K562 (cell line): Measurements from ENCODE around the gene COL1A1. TPM values are rescaled to one million over a fixed set of nuclear protein-coding genes. Genes with fewer than 3 reads are reported as not detected.
A peak's percentile ranks its signal among the peaks of the same experiment; 100 is the strongest.

Experiments
- CEBPZ ChIP-seq: fragments of 150-350 bp; IDR thresholded peaks from 2 replicates; pipeline ENCODE4 v1.6.1; 2014; ENCODE audit warnings: low read depth, mild to moderate bottlenecking, low read length, borderline replicate concordance
- CREM ChIP-seq: IDR thresholded peaks from 2 replicates; pipeline ENCODE4 v1.6.1; 2014; ENCODE audit warnings: antibody characterized with exemption, low read depth
- E2F1 ChIP-seq: sonication (generic); formaldehyde crosslinking; IDR thresholded peaks from 2 replicates; pipeline ENCODE4 v1.8.1; 2023; ENCODE audit warnings: mild to moderate bottlenecking, missing genetic modification reagents, moderate library complexity
- GATAD2B ChIP-seq: fragments of 450-650 bp; IDR thresholded peaks from 2 replicates; pipeline ENCODE4 v1.6.1; 2017; ENCODE audit warnings: mild to moderate bottlenecking, borderline replicate concordance
- HLTF ChIP-seq: fragments of 450-650 bp; IDR thresholded peaks from 2 replicates; pipeline ENCODE4 v1.6.1; 2016
- HMG20B ChIP-seq: fragments of 250-450 bp; sonication (Bioruptor Pico); IDR thresholded peaks from 2 replicates; pipeline ENCODE4 v1.5.0; 2021; ENCODE audit warnings: mild to moderate bottlenecking
- MAFF ChIP-seq: IDR thresholded peaks from 2 replicates; pipeline ENCODE4 v1.6.1; 2012; ENCODE audit warnings: low read length, improper control_type of control experiment
- MAX ChIP-seq: sonication (generic); formaldehyde crosslinking; IDR thresholded peaks from 2 replicates; pipeline ENCODE4 v1.9.0; 2022; ENCODE audit warnings: mild to moderate bottlenecking, missing genetic modification reagents
- MEF2D ChIP-seq: conservative IDR thresholded peaks from 2 replicates; pipeline ENCODE4 v1.6.1; 2016; ENCODE audit warnings: low read depth, missing genetic modification characterization, missing compliant biosample characterization
- MYC ChIP-seq, 2 experiments: fragments of 250-450 bp in 1 of 2; sonication (Bioruptor Pico) in 1 of 2; IDR thresholded peaks; 2 replicates each; pipeline versions ENCODE4 v1.5.1 to v1.6.1; 2012 to 2021; ENCODE audit warnings: low read depth in 2 of 2, borderline replicate concordance in 1 of 2, improper control_type of control experiment in 1 of 2, low read length in 1 of 2, mild to moderate bottlenecking in 1 of 2, moderate library complexity in 1 of 2
- NR2C1 ChIP-seq, 2 experiments: fragments of 450-650 bp; IDR thresholded peaks; 2 replicates each; pipeline ENCODE4 v1.6.1; 2017; ENCODE audit warnings: mild to moderate bottlenecking in 2 of 2, antibody characterized with exemption in 1 of 2, inconsistent platforms in 1 of 2, missing compliant biosample characterization in 1 of 2, missing genetic modification characterization in 1 of 2
- PHB ChIP-seq: fragments of 250-450 bp; sonication (Bioruptor Pico); IDR thresholded peaks from 2 replicates; pipeline ENCODE4 v1.5.0; 2021
- RUNX1 ChIP-seq: sonication (generic); IDR thresholded peaks from 2 replicates; pipeline ENCODE4 v1.6.1; 2016; ENCODE audit warnings: antibody characterized with exemption, low read depth
- SMARCE1 ChIP-seq: fragments of 450-650 bp; IDR thresholded peaks from 2 replicates; pipeline ENCODE4 v1.7.1; 2016; ENCODE audit warnings: mild to moderate bottlenecking
- SP2 ChIP-seq: IDR thresholded peaks from 2 replicates; pipeline ENCODE4 v1.6.1; 2011; ENCODE audit warnings: mild to moderate bottlenecking, low read depth, low read length, moderate library complexity; ENCODE audit not compliant: poor library complexity, severe bottlenecking; ENCODE audit errors: extremely low read depth
- XRCC5 ChIP-seq: fragments of 200-400 bp; formaldehyde crosslinking; IDR thresholded peaks from 2 replicates; pipeline ENCODE4 v1.6.1; 2017; ENCODE audit warnings: low read depth, mild to moderate bottlenecking, low read length
- ZC3H11A ChIP-seq: IDR thresholded peaks from 2 replicates; pipeline ENCODE4 v1.6.1; 2012; ENCODE audit warnings: low read depth, low read length, improper control_type of control experiment
- ZFP36 ChIP-seq: fragments of 150-350 bp; IDR thresholded peaks from 2 replicates; pipeline ENCODE4 v1.6.1; 2018; ENCODE audit warnings: low read length, low read depth; ENCODE audit not compliant: partially characterized antibody
- ZNF277 ChIP-seq: fragments of 250-450 bp; sonication (Bioruptor Pico); IDR thresholded peaks from 2 replicates; pipeline ENCODE4 v1.8.0; 2022; ENCODE audit warnings: inconsistent platforms, mild to moderate bottlenecking, moderate library complexity, borderline replicate concordance
- ZNF780A ChIP-seq: fragments of 250-450 bp; sonication (Bioruptor Pico); IDR thresholded peaks from 2 replicates; pipeline ENCODE4 v1.5.0; 2021; ENCODE audit warnings: mild to moderate bottlenecking
- ZNF785 ChIP-seq: fragments of 250-450 bp; sonication (Bioruptor Pico); IDR thresholded peaks from 2 replicates; pipeline ENCODE4 v1.4.0; 2020; ENCODE audit warnings: mild to moderate bottlenecking
- ZNF79 ChIP-seq: fragments of 250-450 bp; sonication (Bioruptor Pico); IDR thresholded peaks from 2 replicates; pipeline ENCODE4 v1.4.0; 2020; ENCODE audit warnings: low read depth, mild to moderate bottlenecking, moderate library complexity
- polyA plus RNA-seq, 8 experiments: library from polyadenylated mRNA; depleted of rRNA in 4 of 8; stranded (reverse) in 5 of 8; unstranded in 3 of 8; fragments of >200 nt; fragmentation: Nextera tagmentation in 2 of 8; fragmentation: Illumina TruSeq in 1 of 8; extraction: Ambion mirVana in 2 of 8; extraction: Trizol in 1 of 8; gene quantifications; 2 replicates each; pipeline versions ENCODE4 v1.2.1 to v1.2.3, GENCODE V29; 2011 to 2014; ENCODE audit warnings: inconsistent platforms in 1 of 8, missing spikeins in 1 of 8
- total RNA-seq, 7 experiments: library from RNA; depleted of rRNA in 6 of 7; stranded (reverse); fragments of >200 nt in 6 of 7; fragmentation: Illumina TruSeq in 2 of 7; extraction: Trizol in 2 of 7; gene quantifications; 2 replicates each; pipeline versions ENCODE4 v1.2.1 to v1.2.3, GENCODE V29; 2011 to 2021; ENCODE audit warnings: low replicate concordance in 1 of 7

COL1A1 gene
- total and polyA plus RNA-seq, 9 of the 15 experiments (the other 6 are each of a cell fraction or from before 2014, with no cell fraction given) = 0.04 to 3.4 (median 0.18) TPM

- TF ChIP-seq MYC (IDR thresholded peaks at IDR 0.05; ENCODE audit: low read depth, low read length) (no peak), MYC (CRISPR knock-in tag; IDR thresholded peaks at IDR 0.05; ENCODE audit: borderline replicate concordance, low read depth) (peak; percentile 27; the same call in 1 of the 2 replicates), NR2C1 (IDR thresholded peaks at IDR 0.05) (peak; percentile 24; the same call in 1 of the 2 replicates), NR2C1 (tag; IDR thresholded peaks at IDR 0.05) (peak; percentile 70), CREM (no peak; the same call in none of the 2 replicates), GATAD2B (no peak), MAX (CRISPR knock-in tag) (no peak), ZC3H11A (no peak), MEF2D (tag) (no peak), MAFF (no peak), ZNF277 (CRISPR knock-in tag) (no peak), PHB (no peak), RUNX1 (no peak), SP2 (no peak), ZNF785 (CRISPR knock-in tag) (no peak), SMARCE1 (0 out of 2 replicates have a peak, but pooled peaks have one; percentile 22), HLTF (no peak), CEBPZ (no peak), HMG20B (CRISPR knock-in tag) (no peak), ZNF780A (no peak), XRCC5 (no peak), ZFP36 (no peak), E2F1 (CRISPR knock-in tag) (no peak), ZNF79 (CRISPR knock-in tag) (no peak)
Observed at GRCh38 chr17:50151041-50151936, 50.1 kb downstream of the COL1A1 start (continued).
